K562 (cell line): ENCODE results near the gene PADI1. TPM values are rescaled to one million over a fixed set of nuclear protein-coding genes. Genes with fewer than 3 reads are reported as not detected.
A peak's percentile ranks its signal among the peaks of the same experiment; 100 is the strongest.

ENCODE experiments used
- polyA plus RNA-seq, 8 experiments: library from polyadenylated mRNA; depleted of rRNA in 4 of 8; stranded (reverse) in 5 of 8; unstranded in 3 of 8; fragments of >200 nt; fragmentation: Nextera tagmentation in 2 of 8; fragmentation: Illumina TruSeq in 1 of 8; extraction: Ambion mirVana in 2 of 8; extraction: Trizol in 1 of 8; gene quantifications; 2 replicates each; pipeline versions ENCODE4 v1.2.1 to v1.2.3, GENCODE V29; 2011 to 2014; ENCODE audit warnings: inconsistent platforms in 1 of 8, missing spikeins in 1 of 8
- total RNA-seq, 7 experiments: library from RNA; depleted of rRNA in 6 of 7; stranded (reverse); fragments of >200 nt in 6 of 7; fragmentation: Illumina TruSeq in 2 of 7; extraction: Trizol in 2 of 7; gene quantifications; 2 replicates each; pipeline versions ENCODE4 v1.2.1 to v1.2.3, GENCODE V29; 2011 to 2021; ENCODE audit warnings: low replicate concordance in 1 of 7
- TF ChIP-seq, protein P1 (sequence below), 2 experiments: fragments of 450-650 bp in 1 of 2; sonication (generic) in 1 of 2; formaldehyde crosslinking in 1 of 2; IDR thresholded peaks; 2 replicates each; pipeline versions ENCODE4 v1.7.1 to v1.9.0; 2016 to 2022; ENCODE audit warnings: inconsistent platforms in 1 of 2, mild to moderate bottlenecking in 1 of 2, missing genetic modification reagents in 1 of 2

PADI1 gene
- total and polyA plus RNA-seq, 9 of the 15 experiments (the other 6 are each of a cell fraction or from before 2014, with no cell fraction given), result not detected

DNA sequence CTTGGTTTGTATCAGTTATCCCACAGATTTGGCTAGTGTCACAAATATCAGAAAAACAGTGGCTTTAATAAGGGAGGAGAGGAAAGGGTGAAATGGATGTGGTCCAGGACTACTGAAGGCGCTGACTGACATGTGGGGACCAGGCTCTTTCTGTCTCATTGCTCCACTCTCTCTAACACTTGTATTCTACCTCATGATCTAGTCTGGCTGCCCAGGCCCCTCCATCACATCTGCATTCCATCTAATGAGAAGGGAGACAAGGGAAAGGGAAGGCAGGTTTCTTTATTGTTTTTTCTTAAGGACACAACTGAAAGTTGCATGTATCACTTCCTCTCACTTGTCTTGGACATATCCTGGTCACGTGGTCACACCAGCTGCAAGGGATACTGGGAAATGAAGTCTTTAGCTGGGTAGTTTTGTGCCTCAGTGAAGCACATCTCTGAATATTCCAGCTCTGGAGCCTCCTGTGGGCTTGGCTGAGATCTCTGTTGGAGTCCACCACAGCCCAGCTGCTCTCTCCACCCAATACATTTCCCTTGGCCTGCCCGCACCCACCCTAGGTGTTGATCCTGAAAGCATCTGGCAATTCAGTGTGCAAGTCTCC lies 43.7 kb upstream of the PADI1 start (continued):
- TF ChIP-seq, protein P1, sequence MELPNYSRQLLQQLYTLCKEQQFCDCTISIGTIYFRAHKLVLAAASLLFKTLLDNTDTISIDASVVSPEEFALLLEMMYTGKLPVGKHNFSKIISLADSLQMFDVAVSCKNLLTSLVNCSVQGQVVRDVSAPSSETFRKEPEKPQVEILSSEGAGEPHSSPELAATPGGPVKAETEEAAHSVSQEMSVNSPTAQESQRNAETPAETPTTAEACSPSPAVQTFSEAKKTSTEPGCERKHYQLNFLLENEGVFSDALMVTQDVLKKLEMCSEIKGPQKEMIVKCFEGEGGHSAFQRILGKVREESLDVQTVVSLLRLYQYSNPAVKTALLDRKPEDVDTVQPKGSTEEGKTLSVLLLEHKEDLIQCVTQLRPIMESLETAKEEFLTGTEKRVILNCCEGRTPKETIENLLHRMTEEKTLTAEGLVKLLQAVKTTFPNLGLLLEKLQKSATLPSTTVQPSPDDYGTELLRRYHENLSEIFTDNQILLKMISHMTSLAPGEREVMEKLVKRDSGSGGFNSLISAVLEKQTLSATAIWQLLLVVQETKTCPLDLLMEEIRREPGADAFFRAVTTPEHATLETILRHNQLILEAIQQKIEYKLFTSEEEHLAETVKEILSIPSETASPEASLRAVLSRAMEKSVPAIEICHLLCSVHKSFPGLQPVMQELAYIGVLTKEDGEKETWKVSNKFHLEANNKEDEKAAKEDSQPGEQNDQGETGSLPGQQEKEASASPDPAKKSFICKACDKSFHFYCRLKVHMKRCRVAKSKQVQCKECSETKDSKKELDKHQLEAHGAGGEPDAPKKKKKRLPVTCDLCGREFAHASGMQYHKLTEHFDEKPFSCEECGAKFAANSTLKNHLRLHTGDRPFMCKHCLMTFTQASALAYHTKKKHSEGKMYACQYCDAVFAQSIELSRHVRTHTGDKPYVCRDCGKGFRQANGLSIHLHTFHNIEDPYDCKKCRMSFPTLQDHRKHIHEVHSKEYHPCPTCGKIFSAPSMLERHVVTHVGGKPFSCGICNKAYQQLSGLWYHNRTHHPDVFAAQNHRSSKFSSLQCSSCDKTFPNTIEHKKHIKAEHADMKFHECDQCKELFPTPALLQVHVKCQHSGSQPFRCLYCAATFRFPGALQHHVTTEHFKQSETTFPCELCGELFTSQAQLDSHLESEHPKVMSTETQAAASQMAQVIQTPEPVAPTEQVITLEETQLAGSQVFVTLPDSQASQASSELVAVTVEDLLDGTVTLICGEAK (IDR thresholded peaks at IDR 0.05), result peak; percentile 77
- TF ChIP-seq, protein P1 (CRISPR knock-in tag; IDR thresholded peaks at IDR 0.05), result no peak
- TF ChIP-seq, all 486 proteins: peak for 16
